Astrocyte of the cerebellum (primary cell): ENCODE results near the gene RIGI.
"Not testable (repeated sequence)": the region's sequence is repeated elsewhere in the genome, so short reads cannot be mapped to it uniquely, and the experiment has no call there.

Experiments used
- DNase-seq: peaks from one replicate; pipeline ENCODE4 v3.0.0-alpha.2; 2011; ENCODE audit warnings: low read depth
- H3K4me3 ChIP-seq: 2 replicates; pipeline ENCODE4 v1.5.1; 2011; ENCODE audit warnings: mild to moderate bottlenecking, low read depth, low read length, moderate library complexity
- in situ Hi-C: cut with HindIII; loops from 2 replicates; pipeline ENCODE4 v1.10.0; 2017; ENCODE audit warnings: low sequenced_read_pairs
- TF ChIP-seq, protein P1 (sequence below): IDR thresholded peaks from 2 replicates; pipeline ENCODE4 v1.5.1; 2012; ENCODE audit warnings: low read length, low read depth, moderate library complexity, mild to moderate bottlenecking; ENCODE audit errors: missing control alignments

Gene RIGI

DNA sequence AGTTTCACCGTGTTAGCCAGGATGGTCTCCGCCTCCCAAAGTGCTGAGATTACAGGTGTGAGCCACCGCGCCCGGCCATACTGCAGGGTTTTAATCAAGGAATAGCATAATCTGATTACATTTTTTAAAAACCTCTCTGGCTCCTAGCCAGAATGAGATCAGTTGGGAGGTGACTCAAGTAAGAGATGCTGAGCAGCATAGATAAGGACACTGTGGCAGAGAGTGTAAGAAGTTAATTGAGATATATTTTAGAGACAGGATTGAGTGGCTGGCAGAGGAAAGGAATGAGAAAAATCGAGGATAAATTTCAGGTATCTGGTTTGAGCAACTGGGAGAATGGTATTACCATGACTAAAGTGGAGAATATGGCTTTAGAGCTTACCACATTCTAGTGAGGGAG, 7.3 kb upstream of the RIGI start:
- in situ Hi-C loops: no loop called here

DNA sequence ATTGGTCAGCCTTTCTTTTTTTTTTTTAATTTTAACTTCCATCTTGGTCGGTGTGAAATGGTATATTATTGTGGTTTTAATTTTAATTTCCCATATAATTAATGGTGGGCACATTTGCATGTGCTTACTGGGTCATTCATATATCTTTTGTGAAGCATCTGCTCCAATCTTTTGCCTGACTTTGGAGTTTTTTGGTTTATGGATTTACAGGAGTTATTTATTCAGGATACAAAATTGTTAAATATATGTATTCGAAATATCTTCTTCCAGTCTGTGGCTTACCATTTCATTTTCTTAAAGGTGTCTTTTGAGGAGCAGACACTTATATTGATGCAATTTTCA, 682 bp upstream of the RIGI start:
- H3K4me3 ChIP-seq: peak overlapping the region; percentile 65
- in situ Hi-C loops: no loop called here
- no peak for DNase-seq
- TF ChIP-seq, protein P1, sequence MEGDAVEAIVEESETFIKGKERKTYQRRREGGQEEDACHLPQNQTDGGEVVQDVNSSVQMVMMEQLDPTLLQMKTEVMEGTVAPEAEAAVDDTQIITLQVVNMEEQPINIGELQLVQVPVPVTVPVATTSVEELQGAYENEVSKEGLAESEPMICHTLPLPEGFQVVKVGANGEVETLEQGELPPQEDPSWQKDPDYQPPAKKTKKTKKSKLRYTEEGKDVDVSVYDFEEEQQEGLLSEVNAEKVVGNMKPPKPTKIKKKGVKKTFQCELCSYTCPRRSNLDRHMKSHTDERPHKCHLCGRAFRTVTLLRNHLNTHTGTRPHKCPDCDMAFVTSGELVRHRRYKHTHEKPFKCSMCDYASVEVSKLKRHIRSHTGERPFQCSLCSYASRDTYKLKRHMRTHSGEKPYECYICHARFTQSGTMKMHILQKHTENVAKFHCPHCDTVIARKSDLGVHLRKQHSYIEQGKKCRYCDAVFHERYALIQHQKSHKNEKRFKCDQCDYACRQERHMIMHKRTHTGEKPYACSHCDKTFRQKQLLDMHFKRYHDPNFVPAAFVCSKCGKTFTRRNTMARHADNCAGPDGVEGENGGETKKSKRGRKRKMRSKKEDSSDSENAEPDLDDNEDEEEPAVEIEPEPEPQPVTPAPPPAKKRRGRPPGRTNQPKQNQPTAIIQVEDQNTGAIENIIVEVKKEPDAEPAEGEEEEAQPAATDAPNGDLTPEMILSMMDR: no peak

More for the DNA sequence above, 7.3 kb upstream of the RIGI start:
- DNase-seq: no peak
- TF ChIP-seq, protein P1: no peak
- no peak overlapping the region for H3K4me3 ChIP-seq

DNA sequence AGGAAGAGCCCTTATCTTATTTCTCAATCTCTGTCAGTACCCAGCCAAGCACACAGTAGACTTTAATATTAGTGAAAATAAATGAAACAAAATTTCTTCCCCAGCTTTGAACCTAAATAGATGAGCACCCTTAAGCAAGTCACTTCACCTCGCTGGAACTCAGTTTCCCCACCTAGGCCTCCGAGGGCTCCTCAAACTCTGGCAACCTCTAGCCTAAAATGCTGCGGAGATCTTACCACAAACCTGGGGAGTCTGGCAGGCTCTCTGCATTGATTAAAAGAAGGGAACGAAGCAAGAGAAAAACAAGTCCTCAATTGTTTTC, 326 bp downstream of the RIGI start:
- TF ChIP-seq, protein P1: no peak
- no peak for DNase-seq
- H3K4me3 ChIP-seq: peak overlapping the region; percentile 65
- in situ Hi-C loops: no loop called here

DNA sequence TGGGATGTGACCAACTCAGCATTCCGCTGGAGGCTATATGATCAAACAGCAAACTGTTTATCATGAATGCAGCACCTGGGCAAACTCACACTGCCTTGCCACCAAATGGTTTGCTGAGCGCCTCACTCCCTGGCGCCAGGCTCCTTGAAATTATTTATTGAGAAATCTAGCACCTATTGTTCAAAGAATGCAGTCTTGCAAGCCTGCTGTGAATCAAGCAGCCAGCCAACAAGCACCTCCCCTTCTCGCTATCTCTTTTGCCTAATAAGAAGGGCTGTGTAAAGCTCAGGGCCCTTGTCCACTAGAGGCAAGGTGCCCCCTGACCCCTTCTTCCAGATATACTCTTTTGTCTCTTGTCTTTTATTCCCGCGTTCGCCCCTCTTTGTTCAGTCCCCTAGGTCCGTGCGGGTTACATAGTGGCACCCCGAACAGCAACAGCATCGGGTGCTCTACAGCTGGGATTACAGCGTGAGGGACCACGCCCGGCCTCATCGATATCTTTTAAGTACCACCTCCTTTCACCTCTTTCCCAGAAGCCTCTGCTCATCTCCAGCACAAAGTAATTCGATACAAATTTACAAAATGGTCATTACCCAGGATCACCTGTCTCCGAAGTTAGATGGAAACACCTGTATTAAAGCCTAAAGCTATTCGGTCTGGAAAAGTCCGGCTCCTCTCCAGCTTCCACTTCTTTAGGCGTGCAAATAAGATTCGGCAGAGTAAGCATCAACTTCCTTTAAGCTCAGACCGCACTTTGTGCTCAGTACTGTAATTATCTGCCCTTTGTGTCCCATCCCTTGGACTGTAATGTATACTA, 896 bp downstream of the RIGI start:
- peak overlapping the region; percentile 65 for H3K4me3 ChIP-seq
- in situ Hi-C loops: no loop called here
- TF ChIP-seq, protein P1: no peak
- DNase-seq: no peak

DNA sequence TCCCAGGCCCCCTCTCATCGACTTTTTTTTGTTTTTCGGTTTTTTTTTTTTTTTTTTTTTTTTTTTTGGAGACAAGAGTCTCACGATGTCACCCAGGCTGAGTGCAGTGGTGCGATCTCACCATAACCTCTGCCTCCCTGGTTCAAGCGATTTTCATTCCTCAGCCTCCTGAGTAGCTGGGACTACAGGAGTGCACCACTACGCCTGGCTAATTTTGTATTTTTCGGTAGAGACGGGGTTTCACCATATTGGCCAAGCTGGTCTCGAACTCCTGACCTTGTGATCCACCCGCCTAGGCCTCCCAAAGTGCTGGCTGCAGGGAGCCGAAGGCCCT, 1.5 kb downstream of the RIGI start:
- DNase-seq, in situ Hi-C loops: not testable (repeated sequence)
- peak overlapping the region; percentile 65 for H3K4me3 ChIP-seq

DNA sequence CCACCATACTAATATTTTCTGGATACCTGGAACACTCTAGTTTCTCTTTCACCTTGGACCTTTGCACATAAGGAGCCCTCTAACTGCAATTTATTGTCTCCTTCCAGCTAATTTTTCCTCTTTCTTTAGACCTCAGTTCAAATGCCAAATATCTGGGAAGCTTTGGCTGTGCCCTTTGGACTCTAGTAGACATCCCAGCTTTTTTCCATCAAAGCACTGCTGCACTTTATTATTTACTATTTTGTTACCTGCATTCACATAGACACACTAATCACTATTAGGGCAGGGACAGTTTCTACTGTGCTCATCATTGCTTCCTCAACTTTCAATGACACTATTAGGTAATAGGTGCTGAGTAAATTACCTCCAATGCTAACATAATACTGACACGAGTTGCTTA, 2.1 kb downstream of the RIGI start:
- in situ Hi-C loops: no loop called here
- TF ChIP-seq, protein P1: no peak
- no peak for DNase-seq
- no peak overlapping the region for H3K4me3 ChIP-seq

DNA sequence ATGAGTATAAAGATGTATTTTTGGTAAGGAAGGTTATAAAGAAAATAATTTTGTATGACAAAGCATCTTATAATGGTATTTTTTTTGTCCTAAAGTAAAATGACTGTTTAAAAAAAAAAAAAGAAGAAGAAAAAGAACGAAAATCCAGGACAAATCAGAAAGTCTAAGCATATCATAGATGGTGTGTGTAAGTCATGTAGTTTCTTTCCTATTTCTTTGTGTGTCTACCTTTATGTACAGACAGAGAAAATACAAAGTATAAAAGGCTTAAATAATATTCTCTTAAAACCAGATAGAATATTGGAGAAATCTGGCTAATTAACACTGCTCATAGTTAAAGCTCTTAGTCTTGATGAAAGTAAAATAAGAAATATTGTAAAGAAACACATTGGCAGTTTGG, 7.7 kb downstream of the RIGI start:
- no peak for DNase-seq
- TF ChIP-seq, protein P1: no peak
- H3K4me3 ChIP-seq: no peak overlapping the region
- in situ Hi-C loops: no loop called here
